Measurements from ENCODE around the gene MMP25. TPM values are rescaled to one million over a fixed set of nuclear protein-coding genes. Genes with fewer than 3 reads are reported as not detected.

The MMP25 gene
- total RNA-seq, 1 donor from 2014 or later = 12.8 TPM

GRCh38 chr16:3094289-3095027 lies 48.1 kb downstream of the MMP25 start:
- Histone ChIP-seq H3K4me3 (no peak overlapping the region), H3K27me3 (peaks cover 7% of the 10 kb centered on the region), H3K9me3 (no peaks in the 10 kb centered on the region), H3K36me3 (no peaks in the 10 kb centered on the region), H3K4me1 (peaks cover 1% of the 10 kb centered on the region), H3K27ac (no peak overlapping the region)
- DNase-seq (no peak), ATAC-seq (peak; percentile 60)
- intact Hi-C loops (cut with DNase I) = no loop called here
- TF ChIP-seq CTCF (IDR thresholded peaks at IDR 0.05) = peak; percentile 54

GRCh38 chr16:3095869-3096268 lies 49.5 kb downstream of the MMP25 start:
- Histone ChIP-seq H3K27me3 (peaks cover 7% of the 10 kb centered on the region), H3K4me1 (peaks cover 12% of the 10 kb centered on the region), H3K36me3 (no peaks in the 10 kb centered on the region), H3K4me3 (no peak overlapping the region), H3K27ac (no peak overlapping the region), H3K9me3 (no peaks in the 10 kb centered on the region)
- peak; percentile 36 for TF ChIP-seq CTCF (IDR thresholded peaks at IDR 0.05)
- intact Hi-C loops (cut with DNase I) = no loop called here
- ATAC-seq (peak; percentile 62), DNase-seq (no peak)

DNA sequence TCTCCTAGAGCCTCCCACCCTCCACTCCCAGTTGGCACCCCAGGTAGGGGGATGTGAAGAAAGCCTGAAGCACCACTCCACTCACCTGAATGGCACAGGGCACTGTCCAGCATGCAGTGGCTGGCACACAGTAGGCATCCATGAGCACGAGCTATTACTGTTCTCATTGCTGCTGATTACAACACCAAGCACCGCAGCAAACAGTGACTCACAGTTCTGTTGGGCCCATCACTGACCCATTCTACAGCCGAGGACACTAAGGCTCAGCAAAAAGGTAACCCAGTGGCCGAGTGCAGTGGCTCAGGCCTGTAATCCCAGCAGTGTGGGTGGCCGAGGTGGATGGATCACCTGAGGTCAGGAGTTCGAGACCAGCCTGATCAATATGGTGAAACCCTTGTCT lies 50.0 kb downstream of the MMP25 start:
- intact Hi-C loops (cut with DNase I) = no loop called here
- no peak for TF ChIP-seq CTCF (IDR thresholded peaks at IDR 0.05)
- no peak overlapping the region for H3K4me3 ChIP-seq
- H3K4me1 ChIP-seq = peaks cover 16% of the 10 kb centered on the region
- no peaks in the 10 kb centered on the region for H3K9me3 ChIP-seq
- H3K36me3 ChIP-seq = no peaks in the 10 kb centered on the region
- no peak overlapping the region for H3K27ac ChIP-seq
- ATAC-seq (no peak), DNase-seq (no peak)
- peaks cover 7% of the 10 kb centered on the region for H3K27me3 ChIP-seq

DNA sequence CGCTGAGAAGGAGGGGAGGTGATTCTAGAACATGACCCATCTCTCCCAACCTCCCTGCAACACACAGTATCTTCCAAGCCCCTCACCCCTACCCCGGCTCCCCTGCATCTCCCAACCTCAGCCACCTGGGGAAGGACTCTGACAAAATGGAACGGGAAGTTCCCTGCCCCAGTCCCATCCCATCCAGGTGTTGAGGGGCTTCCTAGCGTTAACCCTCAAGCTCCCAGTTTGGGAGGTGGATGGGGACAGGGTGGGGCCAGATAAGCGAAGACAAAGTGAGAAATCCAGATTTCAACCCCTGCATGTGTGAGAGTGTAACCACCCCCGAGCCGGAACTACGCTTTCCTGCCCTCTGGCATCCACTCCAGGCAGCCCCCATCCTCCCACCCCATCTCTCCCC lies 50.9 kb downstream of the MMP25 start:
- no peaks in the 10 kb centered on the region for H3K36me3 ChIP-seq
- ATAC-seq = no peak
- DNase-seq = no peak
- no peak overlapping the region for H3K4me3 ChIP-seq
- H3K4me1 ChIP-seq = peaks cover 21% of the 10 kb centered on the region
- peaks cover 6% of the 10 kb centered on the region for H3K27me3 ChIP-seq
- TF ChIP-seq CTCF (IDR thresholded peaks at IDR 0.05) = no peak
- H3K27ac ChIP-seq = no peak overlapping the region
- intact Hi-C loops (cut with DNase I) = no loop called here
- no peaks in the 10 kb centered on the region for H3K9me3 ChIP-seq

DNA sequence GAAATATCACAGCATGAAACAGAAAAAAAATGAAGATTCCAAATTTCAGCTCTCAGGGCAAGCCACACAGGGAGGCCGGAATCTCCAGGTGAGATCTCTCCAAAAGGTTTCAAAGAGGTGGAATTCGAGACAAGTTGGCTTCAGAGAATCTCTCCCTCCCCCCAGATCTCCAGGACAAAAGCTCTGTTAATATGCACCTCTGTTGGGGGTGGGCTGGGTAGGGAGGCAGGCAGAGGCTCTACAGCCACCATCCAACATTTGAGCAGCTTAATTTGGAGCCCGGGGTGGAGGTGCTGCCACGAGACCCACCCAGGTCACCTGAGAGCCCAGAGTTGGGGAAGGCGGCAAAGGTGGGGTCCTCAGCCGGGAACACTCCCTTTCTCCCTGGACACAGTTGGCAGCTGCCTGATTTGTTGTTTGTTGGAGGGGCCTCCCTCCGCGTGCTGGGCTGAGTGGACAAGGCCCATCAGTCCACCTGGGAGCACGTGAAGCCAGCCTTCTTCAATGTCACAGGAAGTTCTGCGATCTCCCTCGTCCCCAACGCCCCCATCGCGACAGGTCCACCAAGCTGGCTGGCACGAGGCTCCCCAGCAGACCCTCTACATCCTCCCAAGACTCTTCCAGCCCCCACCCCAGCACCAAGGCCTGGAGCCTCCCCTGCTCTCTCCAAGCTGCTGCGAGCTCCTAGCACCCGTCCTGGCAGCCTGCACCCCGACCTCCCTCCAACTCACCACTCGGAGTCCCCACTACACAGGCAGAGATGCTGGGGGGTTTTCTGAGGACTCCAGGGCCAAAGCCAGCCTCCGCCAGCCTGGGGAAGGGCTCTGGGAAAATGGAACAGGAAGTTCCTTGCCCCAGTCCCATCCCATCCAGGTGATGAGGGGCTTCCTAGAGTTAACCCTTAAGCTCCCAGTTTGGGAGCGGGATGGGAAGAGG lies 52.4 kb downstream of the MMP25 start, which contains the start of gene ZSCAN10:
TSS of gene ZSCAN10 (minus strand) at position 836 of the 936 bp plus-strand sequence. CDS start 6,357 bp downstream, outside the sequence.
- no peak for TF ChIP-seq CTCF (IDR thresholded peaks at IDR 0.05)
- intact Hi-C loops (cut with DNase I) = no loop called here
- Histone ChIP-seq H3K36me3 (no peaks in the 10 kb centered on the region), H3K4me1 (peaks cover 21% of the 10 kb centered on the region), H3K27ac (no peak within 1 kb of the TSS), H3K4me3 (peak within 1 kb of the TSS; percentile 35), H3K27me3 (no peaks in the 10 kb centered on the region), H3K9me3 (no peaks in the 10 kb centered on the region)
- ATAC-seq (no peak), DNase-seq (no peak)
